Measurements from ENCODE around the gene TRAIP.

DNA sequence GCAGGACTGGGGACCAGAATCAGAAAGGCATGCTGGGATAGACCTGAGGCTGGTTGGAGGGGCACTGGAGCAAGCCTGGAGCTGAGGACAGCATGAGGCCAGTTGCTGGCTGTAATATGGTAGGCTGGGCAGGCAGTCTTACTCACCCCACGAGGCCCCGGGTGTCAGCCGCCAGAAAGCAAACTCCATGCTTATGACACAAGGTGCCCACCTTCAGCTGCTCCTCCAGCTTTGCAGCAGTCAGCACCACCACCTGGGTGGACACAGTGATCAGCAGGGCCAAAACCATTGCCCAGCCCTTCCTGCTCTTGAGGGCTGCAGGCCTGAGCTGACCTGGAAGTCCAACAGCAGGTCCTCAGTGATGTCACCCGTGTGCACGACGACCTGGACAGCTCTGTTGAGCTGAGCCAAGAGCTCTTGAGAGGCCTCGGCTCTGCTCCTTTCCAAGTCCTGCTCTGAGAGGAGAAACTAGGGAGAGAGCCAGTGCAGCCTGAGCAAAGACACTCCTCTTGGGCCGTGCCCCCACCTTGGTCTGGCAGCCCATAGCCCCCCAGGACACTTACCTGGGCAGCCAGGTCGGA, 43.4 kb downstream of the TRAIP start:
- no peak for TF ChIP-seq POLR2A (IDR thresholded peaks at IDR 0.05)
- TF ChIP-seq, protein P1, sequence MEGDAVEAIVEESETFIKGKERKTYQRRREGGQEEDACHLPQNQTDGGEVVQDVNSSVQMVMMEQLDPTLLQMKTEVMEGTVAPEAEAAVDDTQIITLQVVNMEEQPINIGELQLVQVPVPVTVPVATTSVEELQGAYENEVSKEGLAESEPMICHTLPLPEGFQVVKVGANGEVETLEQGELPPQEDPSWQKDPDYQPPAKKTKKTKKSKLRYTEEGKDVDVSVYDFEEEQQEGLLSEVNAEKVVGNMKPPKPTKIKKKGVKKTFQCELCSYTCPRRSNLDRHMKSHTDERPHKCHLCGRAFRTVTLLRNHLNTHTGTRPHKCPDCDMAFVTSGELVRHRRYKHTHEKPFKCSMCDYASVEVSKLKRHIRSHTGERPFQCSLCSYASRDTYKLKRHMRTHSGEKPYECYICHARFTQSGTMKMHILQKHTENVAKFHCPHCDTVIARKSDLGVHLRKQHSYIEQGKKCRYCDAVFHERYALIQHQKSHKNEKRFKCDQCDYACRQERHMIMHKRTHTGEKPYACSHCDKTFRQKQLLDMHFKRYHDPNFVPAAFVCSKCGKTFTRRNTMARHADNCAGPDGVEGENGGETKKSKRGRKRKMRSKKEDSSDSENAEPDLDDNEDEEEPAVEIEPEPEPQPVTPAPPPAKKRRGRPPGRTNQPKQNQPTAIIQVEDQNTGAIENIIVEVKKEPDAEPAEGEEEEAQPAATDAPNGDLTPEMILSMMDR (IDR thresholded peaks at IDR 0.05), result no peak

Measured in Peyer's patch (tissue), 4 donors.